ENCODE data around the gene ZNF17.

- TF ChIP-seq CTCF (conservative IDR thresholded peaks at IDR 0.05), result no peak
- no peak for TF ChIP-seq ZFX (IDR thresholded peaks at IDR 0.05)
Measured at GRCh38 chr19:57438925-57439324, 28.0 kb downstream of the ZNF17 start.
